ENCODE data around the gene SLC41A3.

The SLC41A3 gene

GRCh38 chr3:126083913-126084767 lies at the start of gene SLC41A3:
Gene SLC41A3 (minus strand): TSS chr3:126084124. CDS start chr3:126068219, 15,905 bp downstream.
- Histone ChIP-seq H3K4me1 (ENCODE audit: insufficient read depth, low read length) (peaks cover 6% of the 10 kb centered on the region), H2AFZ (ENCODE audit: low read depth, low read length) (peak within 1 kb of the TSS; percentile 80), H3K9me3 (ENCODE audit: low read length) (peaks cover 7% of the 10 kb centered on the region), H3K4me3 (ENCODE audit: low read length) (peak within 1 kb of the TSS; percentile 87), H3K36me3 (ENCODE audit: insufficient read depth, low read length) (no peaks in the 10 kb centered on the region), H3K27me3 (ENCODE audit: insufficient read depth, low read length) (no peaks in the 10 kb centered on the region)

GRCh38 chr3:126133606-126134005 lies 49.7 kb upstream of the SLC41A3 start:
- Histone ChIP-seq H3K27me3 (ENCODE audit: insufficient read depth, low read length) (peaks cover 17% of the 10 kb centered on the region), H3K4me3 (ENCODE audit: low read length) (no peak overlapping the region), H3K9me3 (ENCODE audit: low read length) (no peaks in the 10 kb centered on the region), H3K4me1 (ENCODE audit: insufficient read depth, low read length) (no peaks in the 10 kb centered on the region), H2AFZ (ENCODE audit: low read depth, low read length) (no peak overlapping the region), H3K36me3 (ENCODE audit: insufficient read depth, low read length) (no peaks in the 10 kb centered on the region)

GRCh38 chr3:126132751-126133511 lies 49.0 kb upstream of the SLC41A3 start:
- Histone ChIP-seq H3K4me1 (ENCODE audit: insufficient read depth, low read length) (no peaks in the 10 kb centered on the region), H3K9me3 (ENCODE audit: low read length) (no peaks in the 10 kb centered on the region), H3K27me3 (ENCODE audit: insufficient read depth, low read length) (peaks cover 17% of the 10 kb centered on the region), H2AFZ (ENCODE audit: low read depth, low read length) (no peak overlapping the region), H3K36me3 (ENCODE audit: insufficient read depth, low read length) (no peaks in the 10 kb centered on the region), H3K4me3 (ENCODE audit: low read length) (no peak overlapping the region)

- Histone ChIP-seq H2AFZ (ENCODE audit: low read depth, low read length) (no peak overlapping the region), H3K36me3 (ENCODE audit: insufficient read depth, low read length) (no peaks in the 10 kb centered on the region), H3K27me3 (ENCODE audit: insufficient read depth, low read length) (peaks cover 13% of the 10 kb centered on the region), H3K4me3 (ENCODE audit: low read length) (no peak overlapping the region), H3K4me1 (ENCODE audit: insufficient read depth, low read length) (no peaks in the 10 kb centered on the region), H3K9me3 (ENCODE audit: low read length) (no peaks in the 10 kb centered on the region)
Measured at GRCh38 chr3:126131881-126132750, 48.2 kb upstream of the SLC41A3 start.

GRCh38 chr3:126130981-126131745 lies 47.2 kb upstream of the SLC41A3 start:
- H3K27me3 ChIP-seq (ENCODE audit: insufficient read depth, low read length): peaks cover 13% of the 10 kb centered on the region
- H3K9me3 ChIP-seq (ENCODE audit: low read length): no peaks in the 10 kb centered on the region
- H3K4me1 ChIP-seq (ENCODE audit: insufficient read depth, low read length): no peaks in the 10 kb centered on the region
- H3K4me3 ChIP-seq (ENCODE audit: low read length): no peak overlapping the region
- H3K36me3 ChIP-seq (ENCODE audit: insufficient read depth, low read length): no peaks in the 10 kb centered on the region
- no peak overlapping the region for H2AFZ ChIP-seq (ENCODE audit: low read depth, low read length)

- Histone ChIP-seq H3K36me3 (ENCODE audit: insufficient read depth, low read length) (no peaks in the 10 kb centered on the region), H3K4me1 (ENCODE audit: insufficient read depth, low read length) (no peaks in the 10 kb centered on the region), H3K9me3 (ENCODE audit: low read length) (no peaks in the 10 kb centered on the region), H3K4me3 (ENCODE audit: low read length) (no peak overlapping the region), H2AFZ (ENCODE audit: low read depth, low read length) (no peak overlapping the region), H3K27me3 (ENCODE audit: insufficient read depth, low read length) (peaks cover 14% of the 10 kb centered on the region)
Measured at GRCh38 chr3:126130081-126130855, 46.3 kb upstream of the SLC41A3 start.

GRCh38 chr3:126129398-126129891 lies 45.5 kb upstream of the SLC41A3 start:
- Histone ChIP-seq H2AFZ (ENCODE audit: low read depth, low read length) (no peak overlapping the region), H3K4me3 (ENCODE audit: low read length) (no peak overlapping the region), H3K36me3 (ENCODE audit: insufficient read depth, low read length) (no peaks in the 10 kb centered on the region), H3K4me1 (ENCODE audit: insufficient read depth, low read length) (no peaks in the 10 kb centered on the region), H3K9me3 (ENCODE audit: low read length) (no peaks in the 10 kb centered on the region), H3K27me3 (ENCODE audit: insufficient read depth, low read length) (peaks cover 22% of the 10 kb centered on the region)

GRCh38 chr3:126128504-126129397 lies 44.8 kb upstream of the SLC41A3 start:
- Histone ChIP-seq H3K4me3 (ENCODE audit: low read length) (no peak overlapping the region), H3K9me3 (ENCODE audit: low read length) (no peaks in the 10 kb centered on the region), H3K4me1 (ENCODE audit: insufficient read depth, low read length) (no peaks in the 10 kb centered on the region), H3K36me3 (ENCODE audit: insufficient read depth, low read length) (no peaks in the 10 kb centered on the region), H3K27me3 (ENCODE audit: insufficient read depth, low read length) (peaks cover 29% of the 10 kb centered on the region), H2AFZ (ENCODE audit: low read depth, low read length) (no peak overlapping the region)

GRCh38 chr3:126127904-126128303 lies 44.0 kb upstream of the SLC41A3 start:
- no peak overlapping the region for H3K4me3 ChIP-seq (ENCODE audit: low read length)
- H3K36me3 ChIP-seq (ENCODE audit: insufficient read depth, low read length): no peaks in the 10 kb centered on the region
- H3K27me3 ChIP-seq (ENCODE audit: insufficient read depth, low read length): peaks cover 29% of the 10 kb centered on the region
- no peaks in the 10 kb centered on the region for H3K4me1 ChIP-seq (ENCODE audit: insufficient read depth, low read length)
- no peak overlapping the region for H2AFZ ChIP-seq (ENCODE audit: low read depth, low read length)
- no peaks in the 10 kb centered on the region for H3K9me3 ChIP-seq (ENCODE audit: low read length)

GRCh38 chr3:126127452-126127851 lies 43.5 kb upstream of the SLC41A3 start:
- H3K4me1 ChIP-seq (ENCODE audit: insufficient read depth, low read length): no peaks in the 10 kb centered on the region
- no peak overlapping the region for H2AFZ ChIP-seq (ENCODE audit: low read depth, low read length)
- no peak overlapping the region for H3K4me3 ChIP-seq (ENCODE audit: low read length)
- H3K27me3 ChIP-seq (ENCODE audit: insufficient read depth, low read length): peaks cover 29% of the 10 kb centered on the region
- H3K9me3 ChIP-seq (ENCODE audit: low read length): no peaks in the 10 kb centered on the region
- H3K36me3 ChIP-seq (ENCODE audit: insufficient read depth, low read length): no peaks in the 10 kb centered on the region

All from neuron (in vitro differentiated cells).